Hepatocyte (in vitro differentiated cells): Measurements from ENCODE around the gene SSPN.

Source experiments
- CTCF ChIP-seq: fragments of 200-600 bp; sonication (generic); IDR thresholded peaks from 2 replicates; pipeline ENCODE4 v1.5.1; 2016; ENCODE audit warnings: antibody characterized with exemption, mild to moderate bottlenecking; ENCODE audit not compliant: poor library complexity
- EZH2phosphoT487 ChIP-seq: fragments of 200-600 bp; sonication (generic); IDR thresholded peaks from one replicate; pipeline ENCODE4 v1.6.1; 2018; ENCODE audit warnings: antibody characterized with exemption, mild to moderate bottlenecking, low read depth, moderate library complexity; ENCODE audit not compliant: unreplicated experiment, severe bottlenecking

- TF ChIP-seq CTCF: no peak
- no peak for TF ChIP-seq EZH2phosphoT487
Observed at GRCh38 chr12:26188127-26188526, 7.2 kb upstream of the SSPN start.
